HG03025 (cell line): ENCODE data around the gene TAS2R60.
"Not testable (repeated sequence)": the region's sequence is repeated elsewhere in the genome, so short reads cannot be mapped to it uniquely, and the experiment has no call there.

ENCODE experiments used
- ATAC-seq: cut with Tn5 transposase; IDR thresholded peaks from one replicate; pipeline ENCODE4 v1.9.1; 2021; ENCODE audit warnings: mild to moderate bottlenecking, moderate library complexity; ENCODE audit not compliant: unreplicated experiment, low FRiP score

The TAS2R60 gene, protein sequence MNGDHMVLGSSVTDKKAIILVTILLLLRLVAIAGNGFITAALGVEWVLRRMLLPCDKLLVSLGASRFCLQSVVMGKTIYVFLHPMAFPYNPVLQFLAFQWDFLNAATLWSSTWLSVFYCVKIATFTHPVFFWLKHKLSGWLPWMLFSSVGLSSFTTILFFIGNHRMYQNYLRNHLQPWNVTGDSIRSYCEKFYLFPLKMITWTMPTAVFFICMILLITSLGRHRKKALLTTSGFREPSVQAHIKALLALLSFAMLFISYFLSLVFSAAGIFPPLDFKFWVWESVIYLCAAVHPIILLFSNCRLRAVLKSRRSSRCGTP

DNA sequence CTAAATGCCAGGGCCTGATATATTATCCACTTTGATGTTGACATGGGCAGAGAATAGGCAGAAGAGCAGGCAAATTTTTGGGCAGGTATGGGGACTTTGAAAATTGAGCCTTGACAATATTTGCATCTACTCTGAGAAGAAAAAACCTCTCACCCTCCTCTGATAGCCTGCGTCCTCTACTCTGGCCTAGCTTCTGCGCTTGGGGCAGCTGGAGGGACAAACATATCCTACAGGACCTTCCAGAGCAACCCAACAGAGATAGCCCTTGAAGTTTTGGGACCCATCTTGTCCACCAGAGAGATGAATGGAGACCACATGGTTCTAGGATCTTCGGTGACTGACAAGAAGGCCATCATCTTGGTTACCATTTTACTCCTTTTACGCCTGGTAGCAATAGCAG, at the start of gene TAS2R60:
TSS of gene TAS2R60 (plus strand) at position 301 of the 400 bp plus-strand sequence. CDS start at position 301, 0 bp downstream.
- ATAC-seq: no peak

DNA sequence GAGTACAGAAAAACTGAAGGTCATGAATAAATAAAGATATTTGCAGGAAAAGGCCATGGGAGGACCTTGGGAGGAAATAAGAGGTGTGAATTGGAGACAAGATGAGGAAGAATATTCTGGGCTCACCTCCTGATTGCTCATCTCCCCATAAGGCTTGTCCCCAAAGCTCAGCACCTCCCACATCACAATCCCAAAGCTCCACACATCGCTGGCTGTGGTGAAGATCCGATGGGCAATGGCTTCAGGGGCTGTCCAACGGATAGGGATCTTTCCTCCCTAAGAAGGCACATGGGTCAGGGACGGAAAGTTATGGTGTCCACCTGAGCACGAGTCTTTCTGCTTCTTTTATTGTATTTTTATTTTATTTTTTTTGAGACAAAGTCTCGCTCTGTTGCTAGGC, 49.2 kb upstream of the TAS2R60 start:
- ATAC-seq: no peak

DNA sequence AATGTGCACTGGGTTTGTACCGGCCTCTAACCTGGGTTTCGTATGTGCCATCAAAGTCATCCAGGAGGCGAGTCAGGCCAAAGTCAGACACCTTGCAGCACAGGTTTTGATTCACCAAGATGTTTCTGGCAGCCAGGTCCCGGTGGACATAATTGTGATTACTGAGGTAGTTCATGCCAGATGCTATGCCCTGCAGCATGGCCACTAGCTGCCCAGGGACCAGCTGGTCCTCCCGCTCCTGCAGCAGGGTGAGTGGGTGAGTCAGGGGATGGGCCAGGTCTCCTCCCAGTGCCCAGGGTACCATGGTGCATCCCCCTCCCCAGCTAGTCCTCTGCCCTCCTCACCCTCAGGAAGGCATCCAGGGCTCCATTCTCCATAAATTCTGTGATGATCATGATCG, 48.5 kb upstream of the TAS2R60 start:
- no peak for ATAC-seq

DNA sequence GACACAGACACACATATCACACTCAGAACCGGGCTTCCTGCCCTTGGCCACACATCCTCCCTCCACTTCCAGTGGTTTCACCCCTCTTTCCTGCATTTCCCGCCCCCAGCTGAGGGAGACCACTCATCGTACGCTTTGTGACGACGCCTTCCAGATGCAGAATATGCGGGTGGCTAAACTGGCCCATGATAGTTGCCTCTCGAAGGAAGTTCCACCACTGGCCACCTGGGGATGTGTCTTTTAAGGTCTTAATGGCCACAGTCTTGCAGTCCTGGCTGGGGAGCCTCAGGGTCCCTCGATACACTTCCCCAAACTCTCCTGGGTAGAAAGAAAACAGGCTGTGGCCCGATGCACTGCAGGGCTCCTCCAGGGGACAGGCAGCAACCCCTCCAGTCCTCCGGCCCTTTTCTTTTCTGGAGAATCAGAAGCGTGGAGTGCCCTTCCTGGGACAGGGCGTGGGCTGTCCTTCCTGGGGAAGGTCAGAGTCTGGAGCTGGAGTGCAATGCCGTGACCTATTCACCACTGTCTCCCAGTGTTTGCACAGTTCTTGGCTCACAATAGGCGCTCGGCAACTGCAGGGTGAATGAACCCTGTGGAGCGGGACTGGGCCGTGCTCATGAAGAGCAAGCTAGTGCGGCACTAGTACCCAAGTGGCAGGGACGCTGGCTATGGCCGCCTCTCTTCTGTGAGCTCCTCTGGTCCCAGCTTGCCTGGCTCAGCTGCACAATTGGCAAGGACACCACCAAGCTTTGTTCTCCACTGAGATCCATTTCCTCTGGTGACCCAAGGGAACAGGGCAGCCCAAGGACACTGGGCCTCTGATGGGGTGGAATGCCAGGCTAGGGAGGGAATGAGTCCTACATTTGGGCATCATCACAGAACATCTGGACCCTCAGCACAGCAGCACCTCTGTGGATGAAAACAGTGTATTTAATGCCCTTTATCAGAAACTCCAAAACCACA, 47.8 kb upstream of the TAS2R60 start:
- no peak for ATAC-seq

DNA sequence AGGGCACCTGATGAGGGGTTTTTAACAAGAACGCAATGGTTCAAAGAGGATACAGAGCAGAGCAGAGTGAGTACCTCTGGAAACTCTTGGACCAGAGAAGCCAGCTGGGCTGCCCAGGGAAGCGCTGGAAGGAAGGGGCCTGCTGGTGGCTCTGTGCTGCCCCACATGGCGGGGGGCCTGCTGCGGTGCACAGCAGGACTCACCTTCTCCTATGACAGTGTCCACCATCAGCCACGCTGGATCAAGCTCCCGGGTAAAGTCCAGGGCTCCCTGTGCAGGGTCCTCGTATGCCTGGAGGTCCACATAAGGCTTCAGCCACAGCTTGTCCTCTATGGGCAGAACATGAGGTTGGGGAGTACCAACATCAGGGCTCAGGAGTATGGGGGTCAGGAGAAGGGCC, 47.1 kb upstream of the TAS2R60 start:
- ATAC-seq: no peak

DNA sequence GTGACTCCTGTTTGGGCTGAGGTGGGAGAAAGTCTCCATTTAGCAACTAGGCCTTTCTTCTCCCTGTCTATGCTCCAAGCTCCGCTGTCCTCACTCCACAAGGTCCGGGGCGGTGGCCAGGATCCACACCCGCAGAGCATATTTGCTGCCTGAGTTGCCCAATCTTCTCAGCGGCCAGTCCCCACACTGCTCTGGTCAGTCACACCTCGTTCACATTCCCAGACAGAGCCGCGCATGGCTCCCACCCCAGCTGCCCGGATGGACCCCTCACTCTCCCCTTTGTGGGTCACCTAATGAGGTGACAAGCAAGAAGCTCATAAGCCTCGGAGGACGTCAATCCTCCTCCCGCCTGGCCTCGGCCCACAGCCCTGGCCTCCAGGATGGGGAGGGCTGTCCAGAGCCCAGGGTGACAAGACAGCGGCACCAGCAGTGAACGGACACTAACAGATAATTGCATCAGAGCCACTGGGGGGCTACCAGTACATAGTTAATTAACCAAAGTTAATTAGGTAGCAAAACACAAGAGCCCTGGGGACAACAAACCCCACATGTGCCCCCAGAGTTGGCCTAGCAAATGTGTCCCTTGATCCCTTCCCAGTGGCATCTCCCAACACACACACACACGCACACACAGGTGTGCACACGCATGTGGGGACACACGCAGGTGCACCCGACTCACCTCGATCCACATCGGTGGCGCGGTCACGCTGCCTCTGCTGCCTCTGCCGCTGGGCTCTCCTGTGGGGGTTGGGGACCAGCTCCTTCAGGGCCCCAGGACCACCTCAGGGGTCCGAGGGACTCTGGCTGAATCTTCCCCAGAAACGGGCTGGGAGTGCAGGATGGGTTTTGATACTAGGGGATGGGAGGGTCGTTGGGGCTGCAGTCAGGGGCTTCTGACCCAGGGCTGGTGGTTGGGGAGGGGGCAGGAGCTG, 46.4 kb upstream of the TAS2R60 start:
- no peak for ATAC-seq

DNA sequence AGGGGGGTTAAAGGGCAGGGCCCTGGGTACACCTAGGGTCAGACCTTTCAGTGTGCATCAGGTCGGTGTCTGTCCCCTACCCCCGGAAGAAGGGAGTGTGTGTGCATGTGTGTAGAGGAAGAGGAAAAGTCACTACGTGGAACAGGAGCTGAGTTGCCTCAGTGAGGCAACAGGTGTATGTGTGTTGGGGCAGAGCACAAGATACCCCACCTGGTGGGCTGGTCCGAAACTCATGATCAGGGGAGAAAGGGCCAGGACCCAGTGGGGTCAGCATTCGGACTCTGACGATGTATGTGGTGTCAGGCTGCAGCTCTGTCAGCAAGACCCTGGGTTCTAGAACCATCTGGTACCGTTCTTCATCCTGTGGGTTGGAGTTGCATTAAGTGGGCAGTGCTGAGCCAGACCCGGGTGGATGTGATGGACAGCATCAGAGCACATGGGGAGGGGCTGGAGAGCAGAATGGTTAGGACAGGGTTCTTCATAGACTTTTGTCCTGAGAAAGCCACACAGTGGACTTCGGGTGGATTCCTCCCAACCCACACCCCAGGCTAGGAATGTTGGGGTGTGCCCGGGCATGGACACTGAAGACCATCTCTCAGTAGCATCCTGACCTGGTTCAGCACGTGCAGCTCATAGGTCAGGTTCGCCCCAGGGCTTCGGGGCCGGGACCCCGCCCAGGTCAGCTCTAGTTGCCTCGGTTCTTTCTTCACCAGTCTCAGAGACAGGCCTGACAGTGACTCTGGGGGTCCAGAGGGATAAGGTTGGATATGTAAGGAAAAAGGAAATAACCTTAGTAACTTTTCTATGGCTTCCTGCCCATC, 45.3 kb upstream of the TAS2R60 start:
- no peak for ATAC-seq

DNA sequence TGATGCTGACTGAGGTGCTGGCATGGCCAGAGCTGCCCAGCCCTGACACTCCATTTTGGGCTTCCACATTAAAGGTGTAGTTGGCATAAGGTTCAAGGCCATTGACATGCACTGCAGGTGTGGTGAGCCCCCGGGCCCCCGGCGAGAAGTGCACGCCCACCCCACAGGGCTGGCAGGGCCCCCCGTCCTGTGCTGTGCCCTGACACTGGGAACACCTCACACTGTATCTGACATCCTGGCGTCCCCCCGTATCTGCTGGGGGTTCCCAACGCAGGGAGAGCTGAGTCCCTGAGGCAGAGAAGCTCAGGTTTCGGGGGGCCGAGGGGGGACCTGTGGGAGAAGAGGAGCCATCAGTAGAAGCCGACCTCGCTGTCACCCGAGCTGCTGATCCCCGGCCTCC, 44.6 kb upstream of the TAS2R60 start:
- no peak for ATAC-seq

DNA sequence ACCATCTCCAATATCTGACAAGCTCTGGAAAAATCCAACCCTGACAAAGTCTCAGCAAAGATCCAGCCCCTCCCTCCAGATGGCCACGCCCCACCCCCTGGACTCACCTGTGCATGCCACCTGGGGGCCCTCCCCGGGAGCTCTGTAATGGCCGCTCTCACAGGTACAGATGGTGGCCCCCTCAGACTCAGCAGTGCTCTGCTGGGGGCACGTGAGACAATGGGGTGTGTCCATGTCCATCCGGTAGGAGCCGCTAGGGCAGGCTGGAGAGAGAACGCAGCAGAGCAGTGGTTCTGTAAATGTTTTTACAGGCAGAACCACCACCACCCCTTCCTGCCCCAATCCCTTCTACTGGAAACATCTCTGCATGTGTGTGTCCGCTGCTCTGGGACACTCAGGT, 44.1 kb upstream of the TAS2R60 start:
- ATAC-seq: no peak

DNA sequence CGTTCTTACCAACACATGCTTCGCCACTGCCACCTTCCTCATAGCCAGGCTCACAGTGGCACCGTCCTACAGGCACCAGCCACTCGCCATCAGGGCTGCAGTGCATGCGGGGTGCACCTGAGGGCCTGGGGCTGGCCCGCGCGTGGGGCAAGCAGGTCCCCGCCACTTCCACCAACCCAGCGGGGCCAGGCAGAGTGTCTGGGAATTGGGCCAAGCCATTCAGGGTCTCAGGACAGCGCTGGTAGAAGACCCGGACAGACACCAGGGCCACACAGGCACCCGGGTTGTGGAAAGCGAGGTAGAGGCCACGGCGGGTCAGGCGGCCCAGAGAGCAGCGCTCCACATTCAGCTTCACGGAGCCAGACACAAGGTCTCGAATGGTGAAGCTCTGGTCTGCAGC, 43.6 kb upstream of the TAS2R60 start:
- ATAC-seq: no peak

DNA sequence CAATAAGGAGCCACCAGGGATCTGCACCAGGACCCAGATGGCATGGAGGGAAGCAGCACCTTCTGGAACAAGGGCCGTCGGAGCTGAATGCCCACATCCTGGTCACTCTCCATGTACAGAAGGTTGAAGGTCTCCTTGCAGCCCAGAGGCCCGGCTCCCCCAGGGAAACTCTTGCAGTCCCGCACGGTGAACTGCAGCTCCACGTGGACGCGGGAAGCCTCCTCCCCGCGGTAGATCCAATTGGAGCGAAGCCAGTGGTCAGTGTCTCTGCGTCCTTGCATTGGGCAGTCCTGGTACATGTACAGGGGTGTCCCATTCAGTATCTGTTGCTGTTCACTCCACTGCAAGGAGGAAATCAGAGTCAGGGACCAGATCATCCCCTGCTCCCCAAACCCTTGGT, 42.0 kb upstream of the TAS2R60 start:
- no peak for ATAC-seq

DNA sequence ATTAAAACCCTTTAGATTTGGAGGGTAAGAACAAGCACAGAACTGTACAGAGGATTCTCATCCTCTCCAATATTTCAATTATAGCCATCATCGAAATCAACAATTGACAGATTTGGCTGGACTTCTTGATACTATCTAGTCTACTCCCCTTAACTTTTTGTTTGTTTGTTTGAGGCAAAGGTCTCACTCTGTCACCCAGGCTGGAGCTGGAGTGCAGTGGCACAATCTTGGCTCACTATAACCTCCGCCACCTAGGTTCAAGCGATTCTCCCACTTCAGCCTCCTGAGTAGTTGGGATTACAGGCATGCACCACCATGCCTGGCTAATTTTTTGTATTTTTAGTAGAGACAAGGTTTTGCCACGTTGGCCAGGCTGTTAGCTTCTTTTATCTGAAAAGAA, 41.0 kb upstream of the TAS2R60 start:
- not testable (repeated sequence) for ATAC-seq

DNA sequence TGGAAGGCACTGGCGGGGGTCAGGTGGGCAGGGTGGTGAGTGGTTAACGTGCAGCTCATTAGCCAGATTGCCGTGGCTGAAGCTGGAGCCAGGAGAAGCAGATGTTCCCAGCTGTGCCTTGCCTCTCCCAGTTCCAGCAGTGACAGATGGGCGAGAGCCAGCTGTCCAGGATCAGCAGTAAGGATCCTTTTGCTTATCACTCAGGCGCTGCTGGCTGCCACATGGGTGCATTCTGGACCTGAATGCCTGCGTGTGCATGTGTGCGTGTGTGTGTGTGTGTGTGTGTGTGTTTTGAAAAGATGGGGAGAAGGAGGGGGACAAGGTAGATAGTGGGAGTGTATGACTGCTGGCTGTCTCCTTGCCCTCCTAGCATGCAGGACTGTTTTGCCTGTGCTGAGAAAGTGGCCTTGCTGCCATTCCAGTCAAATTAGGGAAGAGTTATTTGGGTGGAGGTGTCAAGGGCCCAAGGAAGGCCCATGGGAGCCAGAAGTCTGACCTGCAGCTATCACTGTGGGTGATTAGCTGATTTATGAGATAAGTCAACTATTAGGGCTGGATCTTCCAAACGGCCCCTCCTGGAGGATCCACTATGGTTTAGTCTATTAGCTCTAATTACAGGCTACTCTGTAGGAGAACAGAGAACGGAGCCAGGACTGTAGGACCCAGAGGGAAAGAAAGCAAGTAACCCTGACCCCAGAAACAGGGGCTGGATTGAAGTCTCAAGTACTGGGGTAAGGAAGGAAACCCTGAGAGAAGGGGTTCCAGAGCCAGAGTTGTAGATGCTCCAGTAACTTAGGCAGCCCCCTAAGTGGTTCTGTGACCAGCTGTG, 37.9 kb upstream of the TAS2R60 start:
- ATAC-seq: no peak

DNA sequence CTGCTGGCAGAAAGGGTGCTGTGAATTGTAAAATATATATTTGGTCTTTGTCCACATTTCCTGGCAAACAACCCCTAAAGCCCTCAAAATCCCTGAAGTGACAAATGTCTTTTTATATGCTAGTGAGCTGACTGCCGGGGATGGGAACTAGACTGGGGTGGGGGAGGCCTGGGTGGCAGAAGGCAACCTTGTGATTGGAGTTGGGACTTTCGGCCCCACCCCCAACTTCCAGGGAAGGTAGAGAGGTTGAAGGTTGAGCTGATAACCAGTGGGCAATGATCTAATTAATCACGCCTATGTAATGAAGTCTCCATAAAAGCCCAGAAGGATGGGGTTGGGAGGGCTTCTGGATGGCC, 37.3 kb upstream of the TAS2R60 start:
- ATAC-seq: no peak

DNA sequence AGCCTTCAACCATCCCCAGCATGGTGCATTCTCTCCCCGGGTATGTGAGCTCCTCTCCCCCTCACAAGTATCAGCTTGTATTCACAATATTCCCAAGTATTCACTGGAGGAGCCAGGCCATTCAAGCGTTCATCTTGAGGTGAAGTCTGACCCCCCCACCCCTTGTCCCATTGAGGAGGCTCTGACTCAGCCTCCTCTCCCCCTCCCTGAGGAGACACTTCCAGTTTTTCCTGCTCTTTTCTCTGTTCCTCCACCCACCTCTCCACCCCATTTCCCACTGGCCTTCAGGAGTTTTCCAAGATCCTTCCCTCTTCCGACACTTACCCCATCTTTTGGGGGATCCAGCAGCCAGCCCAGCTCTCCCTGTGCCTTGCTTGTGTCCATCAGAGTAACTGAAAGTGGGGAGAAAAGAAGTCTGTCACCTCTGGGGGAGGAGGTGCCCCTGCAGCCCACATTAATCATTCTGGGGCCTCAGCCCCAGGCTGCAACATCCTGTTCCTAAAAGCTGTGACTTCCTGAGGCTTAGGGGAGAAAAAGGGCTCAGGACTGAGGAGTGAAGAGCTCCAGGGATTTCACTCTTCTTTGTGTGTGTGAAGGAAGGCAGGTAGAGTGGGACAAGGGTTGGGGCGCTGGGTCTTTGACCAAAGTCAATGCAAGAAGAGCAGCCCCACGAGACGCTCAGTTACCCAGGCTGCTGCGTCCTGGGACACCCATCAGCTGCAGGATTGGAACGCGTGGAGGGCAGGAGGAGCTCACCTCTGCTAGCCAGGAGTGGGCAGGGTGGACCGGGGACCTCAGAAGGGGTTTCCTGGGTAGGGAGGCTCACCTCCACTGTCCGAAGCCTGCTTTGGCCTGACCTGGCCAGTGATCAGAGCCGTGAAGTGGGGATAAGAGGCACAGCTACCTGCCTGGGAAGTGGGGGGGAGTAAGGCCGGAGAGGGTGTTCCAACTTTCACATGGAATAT, 35.7 kb upstream of the TAS2R60 start:
- ATAC-seq: no peak

DNA sequence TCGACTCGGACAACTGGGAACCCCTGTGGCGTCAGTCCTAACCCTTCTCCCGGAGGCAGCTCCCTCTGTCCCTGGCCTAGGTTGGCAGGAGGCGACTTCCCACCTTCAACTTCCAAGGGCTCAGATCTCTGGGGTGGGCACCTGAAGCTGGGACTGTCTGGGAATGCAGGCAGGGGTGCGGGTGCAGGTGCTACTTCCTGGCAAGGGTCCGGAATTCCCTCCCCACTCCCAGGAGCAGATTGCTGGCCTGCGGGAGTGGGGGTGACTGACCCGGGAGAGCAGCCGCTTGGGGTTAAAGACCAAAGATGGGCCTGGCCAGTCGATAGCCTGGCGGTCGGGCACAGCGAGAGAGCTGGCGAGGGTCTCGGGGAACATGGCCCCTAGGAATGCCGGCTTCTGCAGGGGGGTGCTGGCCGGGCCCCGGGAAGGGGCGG, 35.0 kb upstream of the TAS2R60 start:
- no peak for ATAC-seq

DNA sequence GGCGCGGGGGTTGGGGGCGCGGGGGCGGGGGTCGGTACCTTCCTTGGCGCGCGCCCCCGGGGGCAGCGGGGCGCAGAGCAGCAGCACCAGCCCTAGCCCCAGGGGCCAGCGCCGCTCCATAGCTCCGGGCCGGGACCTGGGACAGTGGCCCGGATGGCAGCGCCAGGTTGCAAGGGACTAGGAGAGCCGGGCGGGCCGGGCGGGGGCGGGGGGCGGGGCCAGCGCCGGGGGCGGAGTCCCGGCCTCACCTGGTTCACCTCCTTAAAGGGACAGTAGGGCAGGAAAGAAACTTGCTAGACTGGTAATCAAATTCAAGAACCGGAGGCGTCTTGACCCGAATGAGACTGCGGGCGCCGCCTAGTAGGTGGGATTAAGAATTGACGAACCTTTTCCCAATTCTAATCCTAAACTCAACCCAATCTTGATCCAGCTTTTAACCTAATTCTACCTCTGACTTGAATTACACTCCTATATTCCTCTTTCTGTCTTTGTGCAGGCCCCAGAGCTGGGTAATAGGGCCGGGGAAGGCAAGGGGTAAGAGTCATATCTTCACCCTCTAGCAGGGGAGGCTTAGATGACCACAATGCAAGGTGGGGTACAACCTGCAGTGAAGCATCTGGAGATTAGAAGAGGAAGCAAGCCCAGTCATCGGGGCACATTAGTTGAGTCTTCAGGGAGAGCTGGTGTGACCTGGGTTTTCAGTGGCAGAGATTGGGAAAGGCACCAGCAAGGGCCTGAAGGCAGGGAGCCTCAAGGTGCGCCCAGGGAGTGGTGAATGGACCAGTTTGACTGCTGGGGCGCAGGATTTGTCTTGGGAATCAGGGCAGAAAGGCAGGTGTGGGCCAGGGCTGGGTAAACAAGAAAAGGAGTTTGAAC, 34.3 kb upstream of the TAS2R60 start, which contains the start of gene EPHA1:
TSS of gene EPHA1 (minus strand) at position 171 of the 876 bp plus-strand sequence. CDS start at position 120, 51 bp downstream.
- ATAC-seq: no peak
